ENCODE results near the gene PDLIM7.
A peak's percentile ranks its signal among the peaks of the same experiment; 100 is the strongest.

PDLIM7 gene

GRCh38 chr5:177524941-177525655, 27.7 kb upstream of the PDLIM7 start:
- no peak for FAIRE-seq
- no peak for DNase-seq (ENCODE audit: low spot score)

- FAIRE-seq (no peak), DNase-seq (ENCODE audit: low spot score) (no peak)
These were observed 27.1 kb upstream of the PDLIM7 start for GRCh38 chr5:177524539-177524900.

- FAIRE-seq, result no peak
- no peak for DNase-seq (ENCODE audit: low spot score)
These were observed 26.5 kb upstream of the PDLIM7 start for GRCh38 chr5:177523711-177524538.

- FAIRE-seq (no peak), DNase-seq (ENCODE audit: low spot score) (no peak)
These were observed 23.6 kb upstream of the PDLIM7 start for GRCh38 chr5:177520916-177521513.

- FAIRE-seq (no peak), DNase-seq (ENCODE audit: low spot score) (no peak)
These were observed 22.9 kb upstream of the PDLIM7 start for GRCh38 chr5:177520271-177520670.

- DNase-seq (ENCODE audit: low spot score) (no peak), FAIRE-seq (no peak)
These were observed 22.2 kb upstream of the PDLIM7 start for GRCh38 chr5:177519463-177520235.

GRCh38 chr5:177516601-177517568, 19.5 kb upstream of the PDLIM7 start, which contains the start of gene DDX41:
DDX41 (minus strand) TSS chr5:177516961; CDS start chr5:177516945, 16 bp downstream.
- DNase-seq (ENCODE audit: low spot score) (peak; percentile 97), FAIRE-seq (peak; percentile 99)

GRCh38 chr5:177515580-177515979, 18.2 kb upstream of the PDLIM7 start:
- DNase-seq (ENCODE audit: low spot score) (no peak), FAIRE-seq (no peak)

- FAIRE-seq (no peak), DNase-seq (ENCODE audit: low spot score) (no peak)
These were observed 17.1 kb upstream of the PDLIM7 start for GRCh38 chr5:177514541-177514940.

GRCh38 chr5:177513500-177513899, 16.1 kb upstream of the PDLIM7 start:
- no peak for DNase-seq (ENCODE audit: low spot score)
- no peak for FAIRE-seq

GRCh38 chr5:177512736-177513380, 15.5 kb upstream of the PDLIM7 start:
- no peak for FAIRE-seq
- no peak for DNase-seq (ENCODE audit: low spot score)

- DNase-seq (ENCODE audit: low spot score) (no peak), FAIRE-seq (no peak)
These were observed 14.6 kb upstream of the PDLIM7 start for GRCh38 chr5:177511796-177512675.

GRCh38 chr5:177511181-177511580, 13.8 kb upstream of the PDLIM7 start:
- DNase-seq (ENCODE audit: low spot score) (no peak), FAIRE-seq (no peak)

GRCh38 chr5:177510567-177511053, 13.2 kb upstream of the PDLIM7 start:
- DNase-seq (ENCODE audit: low spot score) (no peak), FAIRE-seq (no peak)

- DNase-seq (ENCODE audit: low spot score) (no peak), FAIRE-seq (no peak)
These were observed 12.7 kb upstream of the PDLIM7 start for GRCh38 chr5:177509991-177510566.

- DNase-seq (ENCODE audit: low spot score) (no peak), FAIRE-seq (no peak)
These were observed 12.1 kb upstream of the PDLIM7 start, which contains the start of gene DOK3 for GRCh38 chr5:177509381-177509951. DOK3 (minus strand) TSS chr5:177509826; CDS start chr5:177509540, 286 bp downstream.

- FAIRE-seq (no peak), DNase-seq (ENCODE audit: low spot score) (no peak)
These were observed 11.4 kb upstream of the PDLIM7 start for GRCh38 chr5:177508837-177509236.

- no peak for FAIRE-seq
- no peak for DNase-seq (ENCODE audit: low spot score)
These were observed 10.8 kb upstream of the PDLIM7 start for GRCh38 chr5:177508221-177508611.
